DND-41 (cell line): ENCODE data around the gene PRR5L.

Source experiments
- EZH2 ChIP-seq: IDR thresholded peaks from 3 replicates; pipeline ENCODE4 v1.6.1; 2012; ENCODE audit warnings: borderline replicate concordance, low read depth, mild to moderate bottlenecking, moderate library complexity, low read length, inconsistent platforms; ENCODE audit not compliant: severe bottlenecking
- TF ChIP-seq, protein P1 (sequence below): IDR thresholded peaks from 2 replicates; pipeline ENCODE4 v1.5.1; 2012; ENCODE audit warnings: borderline replicate concordance, low read length, moderate library complexity, mild to moderate bottlenecking; ENCODE audit not compliant: poor library complexity, severe bottlenecking; ENCODE audit errors: extremely low read depth

GRCh38 chr11:36427079-36427478 lies 131.0 kb downstream of the PRR5L start:
- TF ChIP-seq EZH2 = no peak
- TF ChIP-seq, protein P1, sequence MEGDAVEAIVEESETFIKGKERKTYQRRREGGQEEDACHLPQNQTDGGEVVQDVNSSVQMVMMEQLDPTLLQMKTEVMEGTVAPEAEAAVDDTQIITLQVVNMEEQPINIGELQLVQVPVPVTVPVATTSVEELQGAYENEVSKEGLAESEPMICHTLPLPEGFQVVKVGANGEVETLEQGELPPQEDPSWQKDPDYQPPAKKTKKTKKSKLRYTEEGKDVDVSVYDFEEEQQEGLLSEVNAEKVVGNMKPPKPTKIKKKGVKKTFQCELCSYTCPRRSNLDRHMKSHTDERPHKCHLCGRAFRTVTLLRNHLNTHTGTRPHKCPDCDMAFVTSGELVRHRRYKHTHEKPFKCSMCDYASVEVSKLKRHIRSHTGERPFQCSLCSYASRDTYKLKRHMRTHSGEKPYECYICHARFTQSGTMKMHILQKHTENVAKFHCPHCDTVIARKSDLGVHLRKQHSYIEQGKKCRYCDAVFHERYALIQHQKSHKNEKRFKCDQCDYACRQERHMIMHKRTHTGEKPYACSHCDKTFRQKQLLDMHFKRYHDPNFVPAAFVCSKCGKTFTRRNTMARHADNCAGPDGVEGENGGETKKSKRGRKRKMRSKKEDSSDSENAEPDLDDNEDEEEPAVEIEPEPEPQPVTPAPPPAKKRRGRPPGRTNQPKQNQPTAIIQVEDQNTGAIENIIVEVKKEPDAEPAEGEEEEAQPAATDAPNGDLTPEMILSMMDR = no peak
